GM19468 (cell line): ENCODE data around the gene RXFP1.

ENCODE experiments used
- ATAC-seq: cut with Tn5 transposase; IDR thresholded peaks from one replicate; pipeline ENCODE4 v1.9.1; 2021; ENCODE audit warnings: mild to moderate bottlenecking, moderate library complexity, moderate number of reproducible peaks; ENCODE audit not compliant: unreplicated experiment; ENCODE audit errors: extremely low read depth

Gene RXFP1

GRCh38 chr4:158540125-158540907 lies 18.6 kb downstream of the RXFP1 start:
- ATAC-seq: no peak

- ATAC-seq: no peak
Measured at GRCh38 chr4:158541506-158541905, 19.8 kb downstream of the RXFP1 start.

- no peak for ATAC-seq
Measured at GRCh38 chr4:158543191-158543590, 21.5 kb downstream of the RXFP1 start.

- no peak for ATAC-seq
Measured at GRCh38 chr4:158544141-158544540, 22.5 kb downstream of the RXFP1 start.

- no peak for ATAC-seq
Measured at GRCh38 chr4:158553364-158553763, 31.7 kb downstream of the RXFP1 start.

- no peak for ATAC-seq
Measured at GRCh38 chr4:158560284-158560683, 38.6 kb downstream of the RXFP1 start.

GRCh38 chr4:158566860-158567259 lies 45.2 kb downstream of the RXFP1 start:
- ATAC-seq: no peak

- no peak for ATAC-seq
Measured at GRCh38 chr4:158571736-158572135, 50.1 kb downstream of the RXFP1 start.

- no peak for ATAC-seq
Measured at GRCh38 chr4:158572608-158573007, 50.9 kb downstream of the RXFP1 start.

- no peak for ATAC-seq
Measured at GRCh38 chr4:158578476-158578875, 56.8 kb downstream of the RXFP1 start.

GRCh38 chr4:158580064-158580463 lies 58.4 kb downstream of the RXFP1 start:
- no peak for ATAC-seq

GRCh38 chr4:158581161-158581560 lies 59.5 kb downstream of the RXFP1 start:
- no peak for ATAC-seq

GRCh38 chr4:158586881-158587280 lies 65.2 kb downstream of the RXFP1 start:
- no peak for ATAC-seq

- ATAC-seq: no peak
Measured at GRCh38 chr4:158588285-158588684, 66.6 kb downstream of the RXFP1 start.

GRCh38 chr4:158588777-158589176 lies 67.1 kb downstream of the RXFP1 start:
- ATAC-seq: no peak

GRCh38 chr4:158590306-158590705 lies 68.6 kb downstream of the RXFP1 start:
- ATAC-seq: no peak

GRCh38 chr4:158590824-158591223 lies 69.1 kb downstream of the RXFP1 start:
- ATAC-seq: no peak

- no peak for ATAC-seq
Measured at GRCh38 chr4:158597879-158598596, 76.4 kb downstream of the RXFP1 start.

GRCh38 chr4:158599150-158599549 lies 77.5 kb downstream of the RXFP1 start:
- ATAC-seq: no peak

- no peak for ATAC-seq
Measured at GRCh38 chr4:158599765-158600498, 78.2 kb downstream of the RXFP1 start.

GRCh38 chr4:158604369-158604768 lies 82.7 kb downstream of the RXFP1 start:
- no peak for ATAC-seq
